H1 (cell line): ENCODE data around the gene PLXNA3. TPM values are rescaled to one million over a fixed set of nuclear protein-coding genes. Genes with fewer than 3 reads are reported as not detected.

Experiments used
- CTCF ChIA-PET: fragments of 300-600 bp; sonication (Branson Sonifier 250); formaldehyde crosslinking; loops from one replicate; lab custom pipeline; 2021; ENCODE audit not compliant: partially characterized antibody; lab: Charles Lee
- POLR2A ChIA-PET: fragments of 300-600 bp; sonication (Branson Sonifier 250); formaldehyde crosslinking; loops from one replicate; lab custom pipeline; 2021; ENCODE audit warnings: inconsistent platforms; ENCODE audit not compliant: partially characterized antibody; lab: Charles Lee
- DNase-seq, 2 experiments: peaks; one replicate each; pipeline versions ENCODE4 v3.0.0 to v3.0.0-alpha.2; 2010 to 2022; ENCODE audit warnings: low spot score in 2 of 2, low read depth in 1 of 2, mixed read lengths in 1 of 2
- FAIRE-seq: peaks from 2 replicates; lab custom pipeline; 2011; peaks lifted over from hg19 to GRCh38; lab: Jason Lieb, UNC
- H2AFZ ChIP-seq: 2 replicates; pipeline ENCODE4 v1.8.1; 2012; ENCODE audit warnings: low read length, inconsistent platforms
- H2AK5ac ChIP-seq: 2 replicates; pipeline ENCODE4 v1.6.1; 2013; ENCODE audit warnings: low read depth, low read length
- H2BK120ac ChIP-seq: replicated peaks from 2 replicates; pipeline ENCODE3; 2013; ENCODE audit warnings: low read depth, low read length, inconsistent platforms
- H2BK12ac ChIP-seq: 2 replicates; pipeline ENCODE4 v1.6.1; 2013; ENCODE audit warnings: low read depth, low read length
- H2BK15ac ChIP-seq: 2 replicates; pipeline ENCODE4 v1.6.1; 2013; ENCODE audit warnings: low read length
- H2BK20ac ChIP-seq: 2 replicates; pipeline ENCODE4 v1.6.1; 2013; ENCODE audit warnings: low read length
- H2BK5ac ChIP-seq: 2 replicates; pipeline ENCODE4 v1.6.1; 2013; ENCODE audit warnings: low read depth, low read length
- H3K14ac ChIP-seq: 2 replicates; pipeline ENCODE4 v1.6.1; 2013; ENCODE audit warnings: inconsistent platforms; ENCODE audit not compliant: insufficient read length
- H3K18ac ChIP-seq: 2 replicates; pipeline ENCODE4 v1.6.1; 2013; ENCODE audit warnings: low read length; ENCODE audit errors: extremely low read depth
- H3K23ac ChIP-seq: 2 replicates; pipeline ENCODE4 v1.6.1; 2013; ENCODE audit warnings: inconsistent platforms; ENCODE audit not compliant: insufficient read length
- H3K23me2 ChIP-seq: 2 replicates; pipeline ENCODE4 v1.6.1; 2013; ENCODE audit warnings: low read depth, low read length
- H3K27ac ChIP-seq: 2 replicates; pipeline ENCODE4 v1.6.1; 2011; ENCODE audit warnings: low read depth, low read length, inconsistent platforms
- H3K27me3 ChIP-seq, 4 experiments: replicated peaks in 1 of 4; 1 replicate in 1 of 4; 2 replicates in 3 of 4; pipeline versions ENCODE4 v1.6.1 to v1.8.1; 2011 to 2013; ENCODE audit warnings: low read length in 3 of 4, mild to moderate bottlenecking in 3 of 4, inconsistent platforms in 2 of 4, mixed read lengths in 2 of 4, moderate library complexity in 1 of 4; ENCODE audit not compliant: control insufficient read depth in 3 of 4, insufficient read depth in 3 of 4; ENCODE audit errors: extremely low read depth in 1 of 4
- H3K36me3 ChIP-seq, 4 experiments: 2 replicates each; pipeline versions ENCODE4 v1.6.1 to v1.8.1; 2011 to 2013; ENCODE audit warnings: mild to moderate bottlenecking in 4 of 4, low read length in 3 of 4, moderate library complexity in 2 of 4, control low read depth in 1 of 4, inconsistent platforms in 1 of 4; ENCODE audit not compliant: insufficient read depth in 4 of 4, control insufficient read depth in 2 of 4
- H3K4ac ChIP-seq: replicated peaks from 2 replicates; pipeline ENCODE3; 2013; ENCODE audit warnings: low read length, low read depth, mixed read lengths, inconsistent platforms; ENCODE audit not compliant: insufficient read length
- H3K4me1 ChIP-seq, 4 experiments: replicated peaks in 1 of 4; 1 replicate in 1 of 4; 2 replicates in 3 of 4; pipeline versions ENCODE4 v1.6.1 to v1.8.1; 2011 to 2013; ENCODE audit warnings: low read length in 3 of 4, inconsistent platforms in 2 of 4, mixed read lengths in 1 of 4; ENCODE audit not compliant: insufficient read depth in 4 of 4, control insufficient read depth in 3 of 4
- H3K4me2 ChIP-seq, 2 experiments: 2 replicates each; pipeline versions ENCODE4 v1.6.1 to v1.8.1; 2011 to 2013; ENCODE audit warnings: low read depth in 2 of 2, low read length in 2 of 2, control low read depth in 1 of 2, inconsistent platforms in 1 of 2, mild to moderate bottlenecking in 1 of 2; ENCODE audit not compliant: insufficient read depth in 1 of 2
- H3K4me3 ChIP-seq, 4 experiments: fragments of 200-600, 300-600 bp in 1 of 4; sonication (generic), shearing (Covaris generic), sonication (Bioruptor Twin) in 1 of 4; 2 replicates each; pipeline versions ENCODE4 v1.5.1 to v1.8.1; 2011 to 2016; ENCODE audit warnings: low read length in 4 of 4, low read depth in 3 of 4, control low read depth in 2 of 4, inconsistent platforms in 2 of 4, mild to moderate bottlenecking in 2 of 4, mixed read lengths in 1 of 4, moderate library complexity in 1 of 4; ENCODE audit not compliant: insufficient read depth in 2 of 4; ENCODE audit errors: extremely low read depth in 1 of 4
- H3K56ac ChIP-seq: replicated peaks from 2 replicates; pipeline ENCODE3; 2013; ENCODE audit warnings: low read depth, mild to moderate bottlenecking, mixed read lengths, low read length, inconsistent platforms; ENCODE audit not compliant: insufficient read length
- H3K79me1 ChIP-seq: 2 replicates; pipeline ENCODE4 v1.6.1; 2013; ENCODE audit warnings: low read depth, low read length, control low read depth
- H3K79me2 ChIP-seq, 2 experiments: 2 replicates each; pipeline versions ENCODE4 v1.6.1 to v1.8.1; 2012 to 2013; ENCODE audit warnings: low read length in 2 of 2, mild to moderate bottlenecking in 2 of 2, inconsistent platforms in 1 of 2; ENCODE audit not compliant: insufficient read depth in 2 of 2, control insufficient read depth in 1 of 2
- H3K9ac ChIP-seq, 4 experiments: replicated peaks in 1 of 4; 1 replicate in 1 of 4; 2 replicates in 3 of 4; pipeline versions ENCODE4 v1.6.1 to v1.8.1; 2011 to 2013; ENCODE audit warnings: low read depth in 3 of 4, low read length in 3 of 4, control low read depth in 2 of 4, mild to moderate bottlenecking in 2 of 4, moderate library complexity in 2 of 4, inconsistent platforms in 1 of 4; ENCODE audit errors: extremely low read depth in 1 of 4
- H3K9me3 ChIP-seq, 2 experiments: 2 replicates each; pipeline versions ENCODE4 v1.6.1 to v1.8.1; 2012 to 2013; ENCODE audit warnings: mild to moderate bottlenecking in 2 of 2, moderate library complexity in 2 of 2, control low read depth in 1 of 2, inconsistent platforms in 1 of 2, low read depth in 1 of 2, low read length in 1 of 2, mixed read lengths in 1 of 2; ENCODE audit not compliant: insufficient read depth in 2 of 2
- H4K20me1 ChIP-seq, 2 experiments: replicated peaks in 1 of 2; 2 replicates each; pipeline versions ENCODE3 to v1.8.1; 2011 to 2013; ENCODE audit warnings: inconsistent platforms in 2 of 2, low read length in 2 of 2, mild to moderate bottlenecking in 1 of 2; ENCODE audit not compliant: insufficient read depth in 2 of 2, control insufficient read depth in 1 of 2
- H4K5ac ChIP-seq: 2 replicates; pipeline ENCODE4 v1.6.1; 2013; ENCODE audit warnings: low read length, low read depth, mixed read lengths, inconsistent platforms; ENCODE audit not compliant: insufficient read length
- H4K8ac ChIP-seq: 2 replicates; pipeline ENCODE4 v1.8.0; 2013; ENCODE audit warnings: mild to moderate bottlenecking, moderate library complexity, low read length, inconsistent platforms; ENCODE audit not compliant: insufficient read depth; ENCODE audit errors: extremely low read depth
- H4K91ac ChIP-seq: replicated peaks from 2 replicates; pipeline ENCODE3; 2013; ENCODE audit warnings: low read length, mixed read lengths, inconsistent platforms; ENCODE audit not compliant: insufficient read length
- BCL11A ChIP-seq, 2 experiments: IDR thresholded peaks; one replicate each; pipeline ENCODE4 v1.6.1; 2011; ENCODE audit warnings: low read depth in 2 of 2, low read length in 2 of 2, mild to moderate bottlenecking in 2 of 2
- GABPA ChIP-seq: IDR thresholded peaks from 2 replicates; pipeline ENCODE4 v1.6.1; 2011; ENCODE audit warnings: mild to moderate bottlenecking, low read length, moderate library complexity, borderline replicate concordance; ENCODE audit not compliant: insufficient read depth
- GTF2F1 ChIP-seq: IDR thresholded peaks from 2 replicates; pipeline ENCODE4 v1.6.1; 2012; ENCODE audit warnings: low read depth, low read length, improper control_type of control experiment, borderline replicate concordance
- JUN ChIP-seq: IDR thresholded peaks from 2 replicates; pipeline ENCODE4 v1.6.1; 2011; ENCODE audit warnings: low read depth, mild to moderate bottlenecking, improper control_type of control experiment, low read length
- JUND ChIP-seq: IDR thresholded peaks from 2 replicates; pipeline ENCODE4 v1.6.1; 2011; ENCODE audit warnings: mild to moderate bottlenecking, improper control_type of control experiment, low read length
- POU5F1 ChIP-seq: IDR thresholded peaks from 2 replicates; pipeline ENCODE4 v1.6.1; 2011; ENCODE audit warnings: low read depth, mild to moderate bottlenecking, low read length, moderate library complexity
- SIX5 ChIP-seq: IDR thresholded peaks from 2 replicates; pipeline ENCODE4 v1.6.1; 2011; ENCODE audit warnings: mild to moderate bottlenecking, low read depth, low read length
- SUZ12 ChIP-seq: fragments of 200-600 bp; sonication (generic); IDR thresholded peaks from 2 replicates; pipeline ENCODE4 v1.6.1; 2012; ENCODE audit warnings: mild to moderate bottlenecking, inconsistent platforms, low read length, moderate library complexity, mixed read lengths
- WGBS, 2 experiments: shearing (Covaris generic) in 1 of 2; methylation state at CpG; one replicate each; pipeline versions ENCODE4 v1.1.6 to v1.1.7; 2013 to 2015; ENCODE audit warnings: low lambda C conversion rate in 2 of 2, mixed read lengths in 2 of 2, inconsistent platforms in 1 of 2, low coverage in 1 of 2, missing lambda C conversion rate in 1 of 2; ENCODE audit not compliant: insufficient replicate concordance in 2 of 2, insufficient coverage in 1 of 2, insufficient read length in 1 of 2; ENCODE audit errors: extremely low coverage in 1 of 2, missing lambda C conversion rate in 1 of 2; 5-methylcytosine and 5-hydroxymethylcytosine counted together
- polyA plus RNA-seq, 7 experiments: library from polyadenylated mRNA; depleted of rRNA in 3 of 7; stranded (reverse) in 5 of 7; unstranded in 2 of 7; fragments of >200 nt in 5 of 7; fragments of 200-250 nt in 2 of 7; gene quantifications; 1 replicate in 5 of 7; 2 replicates in 1 of 7; 4 replicates in 1 of 7; pipeline versions ENCODE4 v1.2.1 to v1.2.3, GENCODE V29; 2011 to 2013; ENCODE audit warnings: missing spikeins in 2 of 7, mixed read lengths in 2 of 7
- total RNA-seq: library from RNA; stranded (reverse); fragmentation: NEBNext Ultra II Directional; extraction: Animal tissue kit (Norgen Biotek cat#: 25700); gene quantifications from 2 replicates; pipeline ENCODE4 v1.2.1, GENCODE V29; 2021

Gene PLXNA3
- total and polyA plus RNA-seq, 2 of the 8 experiments (the other 6 are each of a cell fraction or from before 2014, with no cell fraction given), result 10.7 to 18.2 TPM

- DNase-seq, result no peak
- no peaks in the 10 kb centered on the region for H3K27me3 ChIP-seq
- no peak overlapping the region for H3K18ac ChIP-seq
- H4K5ac ChIP-seq, result no peak overlapping the region
- CTCF ChIA-PET, result interaction anchor here (1.0 to 1.2 kb wide), 2 partner anchors 34 to 70 kb away, joined by 3 read pairs; partner anchors contain the start of gene ATP6AP1
- H2BK15ac ChIP-seq, result no peak overlapping the region
- H3K4me1 ChIP-seq, result peaks cover 0 to 2% (median 0%) of the 10 kb centered on the region in 4 experiments; a peak in 2 of 7 replicates
- H4K20me1 ChIP-seq, result no peaks in the 10 kb centered on the region
- no peak overlapping the region for H2BK12ac ChIP-seq
- H3K27ac ChIP-seq, result no peak overlapping the region
- no peak overlapping the region for H2BK20ac ChIP-seq
- H2BK120ac ChIP-seq, result no peak overlapping the region
- FAIRE-seq, result no peak
- no peak for TF ChIP-seq GABPA
- no peak for TF ChIP-seq JUN
- TF ChIP-seq JUND, result no peak
- no peak for TF ChIP-seq GTF2F1
- TF ChIP-seq POU5F1, result no peak
- TF ChIP-seq SUZ12, result no peak
- no peak for TF ChIP-seq SIX5
- no peak for TF ChIP-seq BCL11A (IDR thresholded peaks at IDR 0.05; ENCODE audit: low read depth in 2 of 2, low read length in 2 of 2)
- TF ChIP-seq, all 59 proteins: peak for 0
- no peak overlapping the region for H3K56ac ChIP-seq
- H3K4me2 ChIP-seq, result no peak overlapping the region
- no peak overlapping the region for H3K23ac ChIP-seq
- H3K36me3 ChIP-seq, result peaks cover 0 to 20% (median 2%) of the 10 kb centered on the region in 4 experiments; a peak in 6 of 8 replicates
- H3K4me3 ChIP-seq, result no peak overlapping the region
- H2AK5ac ChIP-seq, result no peak overlapping the region
- H3K14ac ChIP-seq, result no peak overlapping the region
- no peak overlapping the region for H4K91ac ChIP-seq
- no peak overlapping the region for H2AFZ ChIP-seq
- POLR2A ChIA-PET, result interaction anchor here (0.7 kb wide), 1 partner anchor 91 kb away, joined by 3 read pairs; no protein-coding TSS in a partner anchor
- no peak overlapping the region for H3K4ac ChIP-seq
- H4K8ac ChIP-seq, result no peak overlapping the region
- 95% methylated on average over 7 of the region's 8 CpGs; no CpG with 5 or more reads in 1 of the 2 experiments for WGBS, 2 experiments
- H3K9me3 ChIP-seq, result no peaks in the 10 kb centered on the region
- H3K9ac ChIP-seq, result no peak overlapping the region
- H2BK5ac ChIP-seq, result no peak overlapping the region
- no peaks in the 10 kb centered on the region; the same call in 1 of the 2 replicates for H3K23me2 ChIP-seq
- H3K79me2 ChIP-seq, result no peaks in the 10 kb centered on the region
- no peaks in the 10 kb centered on the region for H3K79me1 ChIP-seq
Measured at GRCh38 chrX:154462396-154462795, 4.3 kb downstream of the PLXNA3 start.
